GM20431 (cell line): ENCODE results near the gene RAB5A.
"Not testable (repeated sequence)": the region's sequence is repeated elsewhere in the genome, so short reads cannot be mapped to it uniquely, and the experiment has no call there.

Experiments
- in situ Hi-C: fragments of 300-500 bp; cut with MseI, MboI; formaldehyde crosslinking; loops from one replicate; pipeline ENCODE4 v1.15.0; 2020; ENCODE audit warnings: low sequenced_read_pairs; ENCODE audit not compliant: unreplicated experiment

Gene RAB5A

DNA sequence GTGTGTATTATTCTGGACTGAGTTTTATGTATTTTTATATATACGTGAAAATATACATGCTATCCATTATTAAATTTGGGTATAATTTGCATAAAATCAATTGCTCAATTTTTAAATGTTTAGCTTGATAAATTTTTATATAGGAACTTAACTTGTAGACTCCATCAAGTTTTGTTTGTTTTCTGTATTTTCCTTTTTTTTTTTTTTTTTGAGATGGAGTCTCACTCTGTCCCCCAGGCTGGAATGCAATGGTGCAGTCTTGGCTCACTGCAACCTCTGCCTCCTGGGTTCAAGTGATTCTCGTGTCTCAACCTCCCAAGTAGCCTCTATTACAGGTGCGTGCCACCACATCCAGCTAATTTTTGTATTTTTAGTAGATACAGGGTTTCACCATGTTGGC lies 69.2 kb downstream of the RAB5A start:
- in situ Hi-C loops, result not testable (repeated sequence)

DNA sequence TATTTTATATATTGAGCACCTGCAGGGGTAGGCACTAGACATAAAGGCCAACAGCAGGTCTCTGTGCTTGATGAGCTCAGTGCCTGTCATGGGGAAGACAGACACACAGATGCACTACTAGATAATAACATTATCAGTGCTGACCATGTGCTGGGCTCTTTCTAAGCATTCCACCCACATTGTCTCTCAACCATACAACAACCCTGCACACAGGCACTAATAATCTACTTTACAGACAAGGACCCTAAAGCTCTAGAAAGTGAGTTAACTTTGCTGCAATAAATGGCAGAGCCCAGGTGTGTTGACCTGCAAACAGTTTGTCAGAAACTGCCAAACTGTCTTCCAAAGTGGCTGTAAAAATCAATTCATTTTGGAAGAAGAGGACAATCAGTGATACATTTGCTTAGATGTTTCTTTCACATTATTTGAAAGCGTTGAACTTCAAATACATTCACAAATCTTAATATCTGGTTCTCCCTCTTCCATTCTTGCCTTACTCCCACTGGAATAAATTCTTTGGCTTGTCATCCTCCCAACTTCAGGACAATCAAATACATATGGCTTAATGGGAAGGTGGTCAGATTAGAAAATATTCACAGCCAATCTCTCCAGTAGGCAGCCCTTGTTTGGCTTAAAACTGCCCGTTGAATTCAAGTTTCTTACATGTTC lies 76.2 kb downstream of the RAB5A start:
- in situ Hi-C loops, result no loop called here

DNA sequence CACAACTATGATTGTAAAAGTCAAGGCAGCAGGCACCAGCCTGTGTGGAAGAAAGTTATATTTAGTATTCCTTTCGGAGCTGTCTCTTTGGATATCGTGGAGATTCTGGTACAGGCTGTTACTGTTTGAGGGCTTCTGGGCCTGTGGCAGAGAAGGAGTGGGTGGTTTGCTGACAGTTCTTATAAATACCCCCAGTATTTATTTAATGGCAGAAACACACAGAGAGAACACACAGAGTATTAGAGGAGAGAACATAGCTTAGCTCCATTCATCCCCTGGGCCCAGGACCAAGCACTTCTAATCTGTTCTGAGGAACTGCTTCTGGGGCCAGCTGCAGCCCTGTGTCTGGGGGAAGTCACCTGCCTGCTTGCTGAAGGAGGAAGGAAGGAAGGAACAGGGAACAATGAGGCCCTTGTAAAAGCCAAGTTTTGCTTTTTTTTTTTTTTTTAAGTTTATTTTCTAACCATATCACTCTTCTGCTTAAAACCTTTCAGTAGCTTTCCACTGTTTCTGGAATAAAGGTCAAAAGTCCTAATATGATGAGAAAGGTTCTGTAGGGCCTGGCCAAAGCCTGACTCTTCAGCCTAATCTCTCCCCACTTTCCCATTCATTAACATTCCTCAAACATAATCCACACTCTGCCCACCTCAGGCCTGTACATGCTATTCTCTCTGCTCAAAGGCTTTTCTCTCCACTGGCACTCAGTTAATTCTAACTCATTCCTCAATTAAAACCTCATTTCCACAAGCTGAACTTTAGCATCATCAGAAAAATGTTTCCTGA lies 76.9 kb downstream of the RAB5A start:
- in situ Hi-C loops, result no loop called here

DNA sequence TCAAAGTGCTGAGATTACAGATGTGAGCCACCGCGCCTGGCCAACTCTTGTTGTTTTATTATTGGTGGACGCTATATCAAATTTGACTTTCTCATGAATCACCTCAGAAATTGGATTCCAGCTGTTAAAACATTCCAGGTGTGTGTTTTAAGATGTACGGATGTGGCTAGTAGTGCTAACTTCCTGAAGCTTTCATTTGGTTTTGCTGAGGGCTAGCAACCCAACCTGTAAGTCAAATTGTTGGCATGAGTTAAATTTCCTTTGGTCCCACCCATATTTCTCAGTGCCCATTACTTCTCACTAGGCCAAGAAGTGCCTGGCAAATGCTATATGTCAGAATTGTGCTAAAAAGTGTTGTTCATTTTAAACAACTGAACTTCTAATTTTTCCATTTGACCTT lies 80.2 kb downstream of the RAB5A start:
- in situ Hi-C loops, result no loop called here

GRCh38 chr3:20028905-20029331 lies 82.0 kb downstream of the RAB5A start:
- in situ Hi-C loops, result no loop called here

DNA sequence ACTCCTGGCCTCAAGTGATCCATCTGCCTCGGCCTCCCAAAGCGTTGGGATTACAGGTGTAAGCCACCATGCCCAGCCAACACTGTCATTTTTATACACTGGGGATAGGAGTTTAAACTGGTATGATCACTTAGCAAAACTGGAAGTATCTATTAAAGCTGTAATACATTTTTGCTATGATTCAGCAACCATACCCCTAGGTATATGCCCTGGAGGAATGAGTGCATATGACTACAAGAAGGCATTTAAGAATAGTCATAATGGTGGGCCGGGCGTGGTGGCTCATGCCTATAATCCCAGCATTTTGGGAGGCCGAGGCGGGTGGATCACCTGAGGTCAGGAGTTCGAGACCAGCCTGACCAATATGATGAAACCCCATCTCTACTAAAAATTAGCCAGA lies 85.0 kb downstream of the RAB5A start:
- in situ Hi-C loops, result not testable (repeated sequence)
